Measurements from ENCODE around the gene MYRIP. TPM values are rescaled to one million over a fixed set of nuclear protein-coding genes. Genes with fewer than 3 reads are reported as not detected.

The MYRIP gene
- total RNA-seq, 1 donor from 2014 or later: 0.54 TPM

GRCh38 chr3:39848365-39848764, 39.0 kb downstream of the MYRIP start:
- no peaks in the 10 kb centered on the region for H3K9me3 Mint-ChIP-seq
- TF ChIP-seq CTCF (conservative IDR thresholded peaks at IDR 0.05): no peak
- no peak overlapping the region for H3K4me3 Mint-ChIP-seq
- DNase-seq (ENCODE audit: low read depth, low spot score): no peak
- H3K36me3 Mint-ChIP-seq (ENCODE audit: low read depth): no peaks in the 10 kb centered on the region
- no peak overlapping the region for H3K27ac Mint-ChIP-seq (ENCODE audit: unreplicated experiment)
- H3K27me3 Mint-ChIP-seq (ENCODE audit: low read depth): peaks cover 2% of the 10 kb centered on the region
- no peaks in the 10 kb centered on the region for H3K4me1 Mint-ChIP-seq

GRCh38 chr3:39849992-39850715, 40.7 kb downstream of the MYRIP start:
- no peaks in the 10 kb centered on the region for H3K36me3 Mint-ChIP-seq (ENCODE audit: low read depth)

GRCh38 chr3:39850716-39851032, 41.3 kb downstream of the MYRIP start:
- DNase-seq (ENCODE audit: low read depth, low spot score): no peak
- no peak for TF ChIP-seq CTCF (conservative IDR thresholded peaks at IDR 0.05)
- H3K4me3 Mint-ChIP-seq: no peak overlapping the region
- H3K4me1 Mint-ChIP-seq: no peaks in the 10 kb centered on the region
- H3K27me3 Mint-ChIP-seq (ENCODE audit: low read depth): peaks cover 10% of the 10 kb centered on the region
- H3K27ac Mint-ChIP-seq (ENCODE audit: unreplicated experiment): no peak overlapping the region
- no peaks in the 10 kb centered on the region for H3K36me3 Mint-ChIP-seq (ENCODE audit: low read depth)
- peaks cover 6% of the 10 kb centered on the region for H3K9me3 Mint-ChIP-seq

More at GRCh38 chr3:39849992-39850715, 40.7 kb downstream of the MYRIP start:
- TF ChIP-seq CTCF (conservative IDR thresholded peaks at IDR 0.05): no peak
- Mint-ChIP-seq H3K4me1 (no peaks in the 10 kb centered on the region), H3K27ac (ENCODE audit: unreplicated experiment) (no peak overlapping the region), H3K27me3 (ENCODE audit: low read depth) (peaks cover 10% of the 10 kb centered on the region), H3K9me3 (peaks cover 6% of the 10 kb centered on the region), H3K4me3 (no peak overlapping the region)
- no peak for DNase-seq (ENCODE audit: low read depth, low spot score)

GRCh38 chr3:39855517-39855916, 46.1 kb downstream of the MYRIP start:
- no peak for DNase-seq (ENCODE audit: low read depth, low spot score)
- no peak overlapping the region for H3K4me3 Mint-ChIP-seq
- no peak overlapping the region for H3K27ac Mint-ChIP-seq (ENCODE audit: unreplicated experiment)
- no peaks in the 10 kb centered on the region for H3K4me1 Mint-ChIP-seq
- H3K27me3 Mint-ChIP-seq (ENCODE audit: low read depth): peaks cover 15% of the 10 kb centered on the region
- no peak for TF ChIP-seq CTCF (conservative IDR thresholded peaks at IDR 0.05)
- H3K9me3 Mint-ChIP-seq: peaks cover 13% of the 10 kb centered on the region
- no peaks in the 10 kb centered on the region for H3K36me3 Mint-ChIP-seq (ENCODE audit: low read depth)

- H3K27ac Mint-ChIP-seq (ENCODE audit: unreplicated experiment): no peak overlapping the region
- H3K36me3 Mint-ChIP-seq (ENCODE audit: low read depth): no peaks in the 10 kb centered on the region
- H3K27me3 Mint-ChIP-seq (ENCODE audit: low read depth): no peaks in the 10 kb centered on the region
- H3K4me3 Mint-ChIP-seq: no peak overlapping the region
- DNase-seq (ENCODE audit: low read depth, low spot score): no peak
- H3K9me3 Mint-ChIP-seq: no peaks in the 10 kb centered on the region
- no peak for TF ChIP-seq CTCF (conservative IDR thresholded peaks at IDR 0.05)
- no peaks in the 10 kb centered on the region for H3K4me1 Mint-ChIP-seq
These were observed 60.5 kb downstream of the MYRIP start for GRCh38 chr3:39869890-39870289.
